Measurements from ENCODE around the gene ADAM22.

DNA sequence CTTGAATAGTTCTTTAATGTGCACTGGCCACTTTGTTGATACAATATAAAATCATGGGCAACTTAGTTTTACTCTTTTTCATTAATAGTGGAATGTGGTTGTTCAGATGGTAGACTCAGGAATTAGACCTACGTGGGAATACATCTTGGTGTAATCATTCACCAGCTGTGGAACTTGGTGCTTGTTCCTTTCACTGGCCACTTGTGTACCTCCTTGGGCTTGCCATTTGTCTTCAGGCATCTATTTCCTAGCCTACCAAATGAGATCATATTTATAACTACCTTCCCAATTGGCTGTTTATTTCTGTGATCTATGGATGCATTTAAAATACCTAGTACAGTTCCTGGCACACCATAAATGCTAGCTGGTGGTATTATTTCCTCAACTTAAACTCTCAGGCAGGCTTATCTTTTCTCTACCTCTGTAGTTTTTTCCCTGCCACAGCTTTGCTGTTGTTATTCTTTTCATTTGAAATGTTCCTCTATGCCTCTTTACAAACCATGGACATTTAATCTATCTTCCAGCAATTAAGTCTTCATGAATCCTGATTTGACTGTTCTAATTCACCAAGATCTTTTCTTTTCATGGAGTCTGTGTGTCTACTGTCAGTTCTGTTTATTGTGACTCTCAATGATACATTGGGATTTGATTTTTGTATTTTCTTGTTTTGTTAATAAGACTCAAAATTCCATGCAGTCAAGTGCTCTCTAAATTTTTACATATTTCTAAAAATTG is 113.0 kb downstream of the ADAM22 start:
- no peak for TF ChIP-seq FOXM1 (IDR thresholded peaks at IDR 0.05; ENCODE audit: low read depth)
- no peak for TF ChIP-seq TEAD4 (IDR thresholded peaks at IDR 0.05; ENCODE audit: borderline replicate concordance, insufficient read depth)
- no peak for TF ChIP-seq YY1 (IDR thresholded peaks at IDR 0.05; ENCODE audit: low read depth)
- no peak for TF ChIP-seq GATA2 (CRISPR knock-in tag; IDR thresholded peaks at IDR 0.05)
- TF ChIP-seq, protein P1, sequence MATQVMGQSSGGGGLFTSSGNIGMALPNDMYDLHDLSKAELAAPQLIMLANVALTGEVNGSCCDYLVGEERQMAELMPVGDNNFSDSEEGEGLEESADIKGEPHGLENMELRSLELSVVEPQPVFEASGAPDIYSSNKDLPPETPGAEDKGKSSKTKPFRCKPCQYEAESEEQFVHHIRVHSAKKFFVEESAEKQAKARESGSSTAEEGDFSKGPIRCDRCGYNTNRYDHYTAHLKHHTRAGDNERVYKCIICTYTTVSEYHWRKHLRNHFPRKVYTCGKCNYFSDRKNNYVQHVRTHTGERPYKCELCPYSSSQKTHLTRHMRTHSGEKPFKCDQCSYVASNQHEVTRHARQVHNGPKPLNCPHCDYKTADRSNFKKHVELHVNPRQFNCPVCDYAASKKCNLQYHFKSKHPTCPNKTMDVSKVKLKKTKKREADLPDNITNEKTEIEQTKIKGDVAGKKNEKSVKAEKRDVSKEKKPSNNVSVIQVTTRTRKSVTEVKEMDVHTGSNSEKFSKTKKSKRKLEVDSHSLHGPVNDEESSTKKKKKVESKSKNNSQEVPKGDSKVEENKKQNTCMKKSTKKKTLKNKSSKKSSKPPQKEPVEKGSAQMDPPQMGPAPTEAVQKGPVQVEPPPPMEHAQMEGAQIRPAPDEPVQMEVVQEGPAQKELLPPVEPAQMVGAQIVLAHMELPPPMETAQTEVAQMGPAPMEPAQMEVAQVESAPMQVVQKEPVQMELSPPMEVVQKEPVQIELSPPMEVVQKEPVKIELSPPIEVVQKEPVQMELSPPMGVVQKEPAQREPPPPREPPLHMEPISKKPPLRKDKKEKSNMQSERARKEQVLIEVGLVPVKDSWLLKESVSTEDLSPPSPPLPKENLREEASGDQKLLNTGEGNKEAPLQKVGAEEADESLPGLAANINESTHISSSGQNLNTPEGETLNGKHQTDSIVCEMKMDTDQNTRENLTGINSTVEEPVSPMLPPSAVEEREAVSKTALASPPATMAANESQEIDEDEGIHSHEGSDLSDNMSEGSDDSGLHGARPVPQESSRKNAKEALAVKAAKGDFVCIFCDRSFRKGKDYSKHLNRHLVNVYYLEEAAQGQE (IDR thresholded peaks at IDR 0.05; ENCODE audit: low read depth, low read length) = no peak
- TF ChIP-seq RAD21 (IDR thresholded peaks at IDR 0.05; ENCODE audit: low read length) = no peak
- TF ChIP-seq, protein P2, sequence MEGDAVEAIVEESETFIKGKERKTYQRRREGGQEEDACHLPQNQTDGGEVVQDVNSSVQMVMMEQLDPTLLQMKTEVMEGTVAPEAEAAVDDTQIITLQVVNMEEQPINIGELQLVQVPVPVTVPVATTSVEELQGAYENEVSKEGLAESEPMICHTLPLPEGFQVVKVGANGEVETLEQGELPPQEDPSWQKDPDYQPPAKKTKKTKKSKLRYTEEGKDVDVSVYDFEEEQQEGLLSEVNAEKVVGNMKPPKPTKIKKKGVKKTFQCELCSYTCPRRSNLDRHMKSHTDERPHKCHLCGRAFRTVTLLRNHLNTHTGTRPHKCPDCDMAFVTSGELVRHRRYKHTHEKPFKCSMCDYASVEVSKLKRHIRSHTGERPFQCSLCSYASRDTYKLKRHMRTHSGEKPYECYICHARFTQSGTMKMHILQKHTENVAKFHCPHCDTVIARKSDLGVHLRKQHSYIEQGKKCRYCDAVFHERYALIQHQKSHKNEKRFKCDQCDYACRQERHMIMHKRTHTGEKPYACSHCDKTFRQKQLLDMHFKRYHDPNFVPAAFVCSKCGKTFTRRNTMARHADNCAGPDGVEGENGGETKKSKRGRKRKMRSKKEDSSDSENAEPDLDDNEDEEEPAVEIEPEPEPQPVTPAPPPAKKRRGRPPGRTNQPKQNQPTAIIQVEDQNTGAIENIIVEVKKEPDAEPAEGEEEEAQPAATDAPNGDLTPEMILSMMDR (IDR thresholded peaks at IDR 0.05) = no peak
- TF ChIP-seq GABPA (IDR thresholded peaks at IDR 0.05; ENCODE audit: low read depth) = no peak
- TF ChIP-seq CHD2 (IDR thresholded peaks at IDR 0.05; ENCODE audit: low read length, partially characterized antibody) = no peak
- no peak for TF ChIP-seq RFX5 (IDR thresholded peaks at IDR 0.05; ENCODE audit: low read length)
- no peak for TF ChIP-seq FOXJ3 (CRISPR knock-in tag; IDR thresholded peaks at IDR 0.05)
- TF ChIP-seq, protein P3, sequence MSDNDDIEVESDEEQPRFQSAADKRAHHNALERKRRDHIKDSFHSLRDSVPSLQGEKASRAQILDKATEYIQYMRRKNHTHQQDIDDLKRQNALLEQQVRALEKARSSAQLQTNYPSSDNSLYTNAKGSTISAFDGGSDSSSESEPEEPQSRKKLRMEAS (IDR thresholded peaks at IDR 0.05; ENCODE audit: low read depth) = no peak
- no peak for TF ChIP-seq TAF1 (IDR thresholded peaks at IDR 0.05; ENCODE audit: borderline replicate concordance, low read depth, low read length)

All from SK-N-SH (cell line).